Central memory CD4-positive, alpha-beta T cell (primary cell): ENCODE data around the gene CIB2.

ENCODE experiments used
- DNase-seq: peaks from one replicate; pipeline ENCODE4 v3.0.0; 2022

CIB2 gene

DNA sequence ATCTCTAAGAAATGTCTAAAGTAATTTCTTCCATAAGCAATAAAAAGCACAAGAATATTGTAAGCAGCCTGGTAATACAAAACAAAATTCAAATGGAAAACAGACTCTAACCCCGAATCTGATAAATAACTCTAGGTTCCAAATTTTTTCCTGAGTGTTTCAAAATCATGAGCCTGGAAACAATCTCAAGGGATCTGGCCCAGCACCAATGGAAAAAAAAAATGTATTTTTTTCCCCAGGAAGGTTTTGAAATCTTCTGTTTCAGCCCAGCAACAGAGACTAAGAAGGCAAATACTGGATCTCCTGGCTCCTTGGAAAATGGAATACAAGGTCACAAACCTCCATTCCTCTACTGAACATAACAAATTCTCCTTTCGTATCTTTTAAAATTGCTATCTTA lies 66.7 kb downstream of the CIB2 start:
- no peak for DNase-seq

DNA sequence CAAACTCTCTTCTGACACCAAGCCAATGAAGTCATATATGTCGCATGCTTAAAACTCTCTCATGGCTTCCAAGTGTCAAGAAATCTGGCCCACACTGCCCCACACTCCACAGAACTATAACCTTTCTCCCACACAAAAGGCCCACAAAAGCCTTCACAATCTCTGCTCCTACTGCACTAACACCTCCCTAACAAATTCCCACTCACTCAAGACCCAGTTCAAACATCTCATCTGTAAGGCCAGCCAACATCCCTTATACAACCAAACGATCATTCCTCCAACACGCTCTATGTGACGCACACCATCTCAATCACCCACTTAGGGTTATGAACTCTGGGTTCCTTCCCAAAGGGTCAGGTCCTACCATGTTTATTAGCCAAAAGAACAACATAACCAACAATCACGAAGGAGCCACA lies 67.3 kb downstream of the CIB2 start:
- DNase-seq: no peak

DNA sequence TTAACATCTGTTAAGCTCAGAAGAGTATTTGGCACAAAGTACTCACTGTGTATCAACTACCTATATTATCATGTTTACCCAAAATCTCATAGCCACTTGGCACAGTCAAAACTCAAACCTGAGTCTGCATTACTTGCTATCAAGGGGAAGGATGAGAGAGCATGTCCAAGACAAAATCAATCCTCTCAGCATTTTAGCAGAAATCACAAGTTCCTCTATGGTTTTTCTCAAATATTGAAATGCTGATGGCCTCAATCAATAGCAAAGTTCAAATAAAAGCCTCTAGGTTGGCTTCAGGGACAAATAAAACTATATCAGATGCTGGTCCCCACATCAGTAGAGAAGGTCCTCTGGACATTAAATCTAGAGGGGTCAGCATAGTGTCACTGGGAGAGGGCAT lies 68.0 kb downstream of the CIB2 start:
- no peak for DNase-seq

DNA sequence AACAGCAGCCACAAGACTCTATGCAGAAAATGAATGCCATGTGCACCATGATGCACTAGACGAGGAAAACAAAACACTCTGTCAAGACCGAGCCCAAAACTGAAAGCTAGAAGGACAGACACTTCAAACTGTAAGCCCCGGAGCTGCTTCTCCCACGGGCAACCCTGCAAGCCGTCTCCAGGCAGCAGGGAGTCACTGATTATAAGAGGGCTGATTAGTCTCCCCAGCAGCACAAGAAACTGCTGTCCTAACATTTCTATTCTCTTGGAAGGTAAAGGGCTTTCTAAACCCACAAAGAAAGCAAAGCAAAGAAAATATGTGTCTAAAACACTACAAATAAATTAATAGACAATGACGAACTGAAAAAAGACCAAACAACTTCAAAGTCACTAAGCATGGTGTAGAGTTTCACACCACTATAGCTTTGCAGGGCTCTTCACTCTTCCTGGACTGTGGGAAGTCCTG lies 69.2 kb downstream of the CIB2 start:
- peak; percentile 50 for DNase-seq

DNA sequence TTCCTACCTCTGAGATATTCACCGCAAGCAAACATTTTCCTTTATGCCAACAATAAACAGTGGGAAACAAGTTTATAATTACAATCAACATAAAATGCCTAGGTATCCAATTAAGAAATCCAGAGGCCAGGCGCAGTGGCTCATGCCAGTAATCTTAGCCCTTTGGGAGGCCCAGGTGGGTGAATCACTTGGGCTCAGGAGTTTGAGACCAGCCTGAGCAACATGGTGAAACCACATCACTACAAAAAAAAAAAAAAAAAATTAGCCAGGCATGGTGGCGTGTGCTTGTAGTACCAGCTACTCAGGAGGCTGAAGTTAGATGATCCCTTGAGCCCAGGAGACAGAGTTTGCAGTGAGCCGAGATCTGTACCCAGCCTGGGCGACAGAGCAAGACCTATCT lies 71.0 kb downstream of the CIB2 start:
- DNase-seq: no peak

DNA sequence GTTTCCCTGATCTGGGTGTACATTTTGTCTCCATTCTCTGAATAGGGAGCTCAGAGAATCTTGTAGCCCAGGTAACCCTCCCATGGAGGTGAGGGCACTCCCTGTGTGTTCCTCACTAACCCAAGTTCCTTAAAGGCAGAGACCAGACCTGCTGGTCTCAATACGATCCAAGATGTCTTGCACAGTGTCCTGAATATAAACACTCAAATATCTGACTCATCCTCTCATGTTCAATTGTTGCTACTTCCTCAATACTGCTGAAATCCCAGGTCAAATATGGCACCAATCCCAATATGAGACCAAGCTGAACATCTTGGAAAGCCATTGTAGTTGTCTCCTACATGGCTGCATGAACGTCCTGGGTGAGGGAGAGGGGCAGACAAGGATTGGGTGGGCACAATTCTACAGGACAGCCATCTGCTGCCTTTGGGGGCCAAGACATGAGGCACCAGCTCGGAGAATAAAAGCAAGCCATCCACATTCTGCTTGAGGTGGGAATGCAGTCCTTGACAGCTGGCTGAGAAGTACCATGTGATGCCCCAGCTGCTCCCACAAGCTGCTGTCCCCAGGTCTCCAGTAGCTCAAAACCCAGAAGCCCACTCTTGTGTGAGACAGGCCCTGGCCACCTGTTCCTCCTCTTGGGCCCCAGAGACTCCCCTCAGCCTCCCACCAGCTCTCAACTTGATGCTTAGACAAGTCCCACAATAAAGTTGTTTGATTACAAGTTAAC lies 72.0 kb downstream of the CIB2 start:
- no peak for DNase-seq

DNA sequence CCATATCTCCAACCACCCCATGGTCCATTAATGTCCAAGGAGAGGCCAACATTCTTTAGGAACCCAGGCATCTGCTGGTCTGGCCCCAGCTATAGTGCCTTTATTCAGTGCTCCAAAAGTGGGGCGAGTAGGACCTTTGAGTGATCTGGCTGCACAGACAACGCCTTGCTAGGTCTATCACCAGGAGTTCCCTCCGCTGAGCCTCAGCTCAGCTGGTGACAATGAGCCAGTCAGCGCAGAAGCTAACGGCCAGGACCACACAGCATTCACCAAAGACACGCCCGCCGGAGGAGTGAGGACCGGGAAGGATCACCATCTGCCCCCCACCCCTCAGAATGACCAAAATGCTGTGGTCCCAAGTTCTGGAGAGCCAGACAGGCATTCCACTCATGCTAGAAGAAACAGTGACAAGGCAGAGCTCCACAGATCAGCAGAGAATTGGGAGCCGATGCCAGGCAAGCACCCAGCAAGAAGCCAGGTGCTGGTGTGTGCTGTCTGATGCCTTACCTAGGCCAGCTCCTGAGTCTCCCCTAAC lies 72.8 kb downstream of the CIB2 start:
- no peak for DNase-seq

DNA sequence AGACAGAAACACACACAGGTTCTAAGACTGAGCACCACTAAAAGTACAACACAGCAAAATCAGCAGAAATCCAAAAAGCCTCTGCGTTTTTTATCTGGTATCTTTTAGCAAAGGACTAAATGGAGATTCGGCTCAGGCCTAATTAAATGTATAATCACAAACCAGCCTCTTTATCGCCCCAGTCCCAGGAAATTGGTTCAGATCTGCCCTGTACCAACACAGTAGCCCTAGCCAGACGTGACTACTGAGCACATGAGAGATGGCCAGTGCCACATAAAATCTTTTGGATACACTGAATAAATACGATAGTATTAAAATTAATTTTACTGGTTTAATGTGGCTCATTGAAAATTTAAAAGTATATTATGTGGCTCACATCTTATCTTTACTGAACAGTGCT lies 73.4 kb downstream of the CIB2 start:
- DNase-seq: no peak

DNA sequence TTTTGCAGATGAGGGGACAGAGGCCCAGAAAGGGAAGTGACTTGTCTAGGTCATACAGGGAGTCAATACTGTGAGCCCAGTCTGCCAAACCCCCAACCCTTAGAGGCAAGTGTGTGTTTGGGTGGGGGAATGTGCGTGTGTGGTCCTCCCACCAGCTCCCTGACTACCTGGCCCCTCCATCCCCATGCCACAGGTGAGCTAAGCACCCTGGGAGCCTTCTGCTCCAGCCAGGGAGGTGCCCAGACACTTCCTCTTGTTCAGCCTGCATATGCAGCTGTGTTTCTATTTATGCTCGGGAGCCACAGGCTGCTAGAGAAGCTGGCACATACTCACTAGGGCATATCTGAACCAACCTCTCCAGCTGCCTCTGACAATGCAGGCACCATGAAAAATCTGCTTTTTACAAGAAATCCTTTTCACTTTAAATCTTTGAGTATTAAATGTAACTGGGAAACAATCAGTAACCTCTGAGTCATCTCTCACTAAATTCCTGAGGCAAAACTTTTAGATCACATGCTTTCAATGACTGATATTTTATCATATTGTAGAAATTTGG lies 74.5 kb downstream of the CIB2 start:
- DNase-seq: no peak

DNA sequence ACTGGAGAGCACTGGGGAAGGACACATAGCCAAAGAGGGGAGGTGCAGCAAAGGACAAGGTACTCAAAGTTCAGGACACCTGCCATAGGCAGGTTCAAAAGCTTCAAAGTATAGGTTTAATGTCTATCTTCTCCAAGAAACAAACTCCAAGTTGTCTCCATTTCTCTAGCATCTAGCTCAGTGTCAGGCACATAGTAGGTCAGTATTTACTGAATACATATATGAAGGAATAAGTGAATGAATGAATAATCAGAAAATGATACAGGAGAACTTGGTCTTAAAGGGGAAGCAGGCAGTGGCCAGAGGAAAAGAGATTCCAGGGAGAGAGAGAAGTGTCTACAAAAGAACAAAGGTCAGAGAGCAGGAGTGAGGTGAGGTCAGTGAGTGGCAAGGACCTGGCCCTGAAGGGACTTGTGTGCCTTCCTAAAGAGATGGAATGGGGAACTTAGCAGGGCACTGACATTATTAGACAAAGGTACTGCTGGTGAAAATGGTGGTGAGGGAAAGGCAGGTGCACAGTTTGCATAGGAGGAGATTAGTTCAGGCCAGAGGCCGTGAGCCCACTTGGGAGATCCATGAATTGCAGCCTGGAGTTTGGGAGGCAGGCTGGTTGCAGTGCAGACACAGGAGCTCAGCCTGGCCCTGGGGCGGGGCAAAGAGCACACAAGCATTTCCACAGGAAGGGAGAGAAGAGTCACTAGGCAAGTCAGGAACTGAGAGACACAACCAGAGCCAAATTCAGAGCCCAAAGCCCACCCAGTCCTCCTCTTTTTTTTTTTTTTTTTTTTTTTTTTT lies 75.1 kb downstream of the CIB2 start:
- no peak for DNase-seq

DNA sequence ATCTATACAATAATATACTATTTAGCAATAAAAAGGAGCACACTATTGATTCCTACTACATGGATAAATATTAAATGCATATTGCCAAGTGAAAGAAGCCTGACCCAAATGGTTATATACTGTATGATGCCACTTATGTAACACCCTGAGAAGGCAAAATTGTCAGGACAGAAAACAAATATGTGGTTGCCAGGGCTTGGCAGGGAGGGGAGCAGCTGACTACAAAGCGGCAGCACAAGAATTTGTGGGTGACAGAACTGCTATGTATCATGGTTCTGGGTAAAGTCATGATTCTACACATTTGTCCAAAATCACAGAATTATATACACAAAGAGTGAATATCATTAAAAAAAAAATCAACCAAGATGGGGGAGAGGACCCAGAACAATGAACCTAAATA lies 76.3 kb downstream of the CIB2 start:
- peak; percentile 66 for DNase-seq
